Neural progenitor cell (in vitro differentiated cells): ENCODE data around the gene LPCAT2. TPM values are rescaled to one million over a fixed set of nuclear protein-coding genes. Genes with fewer than 3 reads are reported as not detected.
A peak's percentile ranks its signal among the peaks of the same experiment; 100 is the strongest.

ENCODE experiments used
- DNase-seq: peaks from one replicate; pipeline ENCODE4 v3.0.0-alpha.2; 2016; ENCODE audit warnings: low spot score
- H2AFZ ChIP-seq: fragments of 200-600 bp; sonication (generic); replicated peaks from 2 replicates; pipeline ENCODE4 v1.6.1; 2016; ENCODE audit warnings: antibody characterized with exemption
- H3F3A ChIP-seq: fragments of 200-600 bp; sonication (generic); 2 replicates; pipeline ENCODE4 v1.6.1; 2016; ENCODE audit warnings: antibody characterized with exemption, low read depth
- H3K27ac ChIP-seq: fragments of 200-600 bp; sonication (generic); 2 replicates; pipeline ENCODE4 v1.5.1; 2016; ENCODE audit warnings: mild to moderate bottlenecking
- H3K27me3 ChIP-seq: fragments of 200-600 bp; sonication (generic); 2 replicates; pipeline ENCODE4 v1.6.1; 2016; ENCODE audit warnings: mild to moderate bottlenecking, moderate library complexity
- H3K36me3 ChIP-seq: fragments of 200-600 bp; sonication (generic); 2 replicates; pipeline ENCODE4 v1.5.1; 2016
- H3K4me1 ChIP-seq: fragments of 200-600 bp; sonication (generic); 2 replicates; pipeline ENCODE4 v1.6.1; 2016; ENCODE audit warnings: mixed run types
- H3K4me2 ChIP-seq: fragments of 200-600 bp; sonication (generic); 2 replicates; pipeline ENCODE4 v1.6.1; 2016
- H3K4me3 ChIP-seq: fragments of 200-600 bp; sonication (generic); 2 replicates; pipeline ENCODE4 v1.5.1; 2016
- H3K79me2 ChIP-seq: fragments of 200-600 bp; sonication (generic); 2 replicates; pipeline ENCODE4 v1.6.1; 2016; ENCODE audit warnings: low read depth
- H3K9ac ChIP-seq: fragments of 200-600 bp; sonication (generic); 2 replicates; pipeline ENCODE4 v1.6.1; 2016
- H3K9me3 ChIP-seq: fragments of 200-600 bp; sonication (generic); 2 replicates; pipeline ENCODE4 v1.5.1; 2016; ENCODE audit warnings: low read depth
- H4K20me1 ChIP-seq: fragments of 200-600 bp; sonication (generic); 2 replicates; pipeline ENCODE4 v1.6.1; 2016; ENCODE audit warnings: low read depth
- H3K27ac Mint-ChIP-seq: 3 replicates; pipeline ENCODE4 v1.8.0; 2021; ENCODE audit warnings: mixed read lengths
- H3K27me3 Mint-ChIP-seq: 2 replicates; pipeline ENCODE4 v1.8.0; 2022; ENCODE audit warnings: low read depth, mild to moderate bottlenecking, inconsistent platforms, moderate library complexity, mixed read lengths; ENCODE audit not compliant: insufficient read depth
- H3K36me3 Mint-ChIP-seq: 3 replicates; pipeline ENCODE4 v1.8.0; 2021; ENCODE audit warnings: mixed read lengths
- H3K4me1 Mint-ChIP-seq: 3 replicates; pipeline ENCODE4 v1.8.0; 2021; ENCODE audit warnings: mixed read lengths
- H3K4me3 Mint-ChIP-seq: 3 replicates; pipeline ENCODE4 v1.8.0; 2021; ENCODE audit warnings: mild to moderate bottlenecking, moderate library complexity, mixed read lengths
- H3K9me3 Mint-ChIP-seq: 3 replicates; pipeline ENCODE4 v1.8.0; 2020; ENCODE audit warnings: mixed read lengths
- EZH2 ChIP-seq: fragments of 200-600 bp; sonication (generic); IDR thresholded peaks from 2 replicates; pipeline ENCODE4 v1.6.1; 2017; ENCODE audit warnings: antibody characterized with exemption, mild to moderate bottlenecking, moderate library complexity
- EZH2phosphoT487 ChIP-seq: fragments of 200-600 bp; sonication (generic); IDR thresholded peaks from 2 replicates; pipeline ENCODE4 v1.6.1; 2017; ENCODE audit warnings: antibody characterized with exemption
- total RNA-seq: library from RNA; depleted of rRNA; stranded (reverse); fragments of >200 nt; gene quantifications from 2 replicates; pipeline ENCODE4 v1.2.3, GENCODE V29; 2015; ENCODE audit warnings: low replicate concordance
- TF ChIP-seq, protein P1 (sequence below): fragments of 200-600 bp; sonication (generic); IDR thresholded peaks from 2 replicates; pipeline ENCODE4 v1.5.1; 2017; ENCODE audit warnings: antibody characterized with exemption, mild to moderate bottlenecking

Gene LPCAT2
- total RNA-seq, 1 donor from 2014 or later, result 14.2 TPM

DNA sequence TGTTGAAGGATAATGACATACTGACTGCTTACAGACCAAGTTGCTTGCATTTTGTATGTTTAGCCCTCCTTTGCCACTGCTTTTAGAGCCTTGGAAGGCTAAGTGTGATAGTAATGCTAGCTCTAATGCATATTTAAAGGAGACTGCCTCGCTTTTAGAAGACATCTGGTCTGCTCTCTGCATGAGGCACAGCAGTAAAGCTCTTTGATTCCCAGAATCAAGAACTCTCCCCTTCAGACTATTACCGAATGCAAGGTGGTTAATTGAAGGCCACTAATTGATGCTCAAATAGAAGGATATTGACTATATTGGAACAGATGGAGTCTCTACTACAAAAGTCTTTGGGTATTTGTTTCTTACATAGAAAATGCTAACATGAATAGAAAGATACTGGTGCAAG, 76.8 kb downstream of the LPCAT2 start:
- H3K36me3 Mint-ChIP-seq, result peaks cover 2% of the 10 kb centered on the region

DNA sequence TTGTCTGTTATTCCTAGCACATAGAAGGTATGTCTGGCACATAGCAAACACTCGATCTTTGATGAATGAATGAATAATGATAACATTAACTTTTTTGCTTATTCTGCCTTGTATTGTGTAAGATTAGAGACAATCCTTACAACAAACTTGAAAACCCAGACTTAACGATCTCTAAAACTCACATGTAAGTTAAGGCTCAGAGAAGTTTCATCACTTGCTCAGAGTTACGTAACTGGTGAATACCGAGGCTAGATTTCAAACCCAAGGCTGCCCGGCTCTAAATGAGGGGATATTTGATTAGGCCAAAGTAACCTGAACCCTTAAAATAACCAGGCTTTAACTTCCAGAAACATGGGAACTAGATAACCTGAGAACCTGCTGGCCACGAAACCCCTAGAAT, 79.9 kb downstream of the LPCAT2 start:
- Mint-ChIP-seq H3K27ac (no peak overlapping the region), H3K27me3 (no peaks in the 10 kb centered on the region), H3K4me3 (no peak overlapping the region), H3K36me3 (no peaks in the 10 kb centered on the region), H3K9me3 (no peaks in the 10 kb centered on the region), H3K4me1 (peaks cover 7% of the 10 kb centered on the region)
- peaks cover 8% of the 10 kb centered on the region for H3F3A ChIP-seq
- no peak overlapping the region for H3K27ac ChIP-seq
- TF ChIP-seq EZH2 (no peak), EZH2phosphoT487 (no peak)
- TF ChIP-seq, protein P1, sequence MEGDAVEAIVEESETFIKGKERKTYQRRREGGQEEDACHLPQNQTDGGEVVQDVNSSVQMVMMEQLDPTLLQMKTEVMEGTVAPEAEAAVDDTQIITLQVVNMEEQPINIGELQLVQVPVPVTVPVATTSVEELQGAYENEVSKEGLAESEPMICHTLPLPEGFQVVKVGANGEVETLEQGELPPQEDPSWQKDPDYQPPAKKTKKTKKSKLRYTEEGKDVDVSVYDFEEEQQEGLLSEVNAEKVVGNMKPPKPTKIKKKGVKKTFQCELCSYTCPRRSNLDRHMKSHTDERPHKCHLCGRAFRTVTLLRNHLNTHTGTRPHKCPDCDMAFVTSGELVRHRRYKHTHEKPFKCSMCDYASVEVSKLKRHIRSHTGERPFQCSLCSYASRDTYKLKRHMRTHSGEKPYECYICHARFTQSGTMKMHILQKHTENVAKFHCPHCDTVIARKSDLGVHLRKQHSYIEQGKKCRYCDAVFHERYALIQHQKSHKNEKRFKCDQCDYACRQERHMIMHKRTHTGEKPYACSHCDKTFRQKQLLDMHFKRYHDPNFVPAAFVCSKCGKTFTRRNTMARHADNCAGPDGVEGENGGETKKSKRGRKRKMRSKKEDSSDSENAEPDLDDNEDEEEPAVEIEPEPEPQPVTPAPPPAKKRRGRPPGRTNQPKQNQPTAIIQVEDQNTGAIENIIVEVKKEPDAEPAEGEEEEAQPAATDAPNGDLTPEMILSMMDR, result no peak
- H2AFZ ChIP-seq, result peak overlapping the region; percentile 44
- no peaks in the 10 kb centered on the region for H3K36me3 ChIP-seq
- H3K79me2 ChIP-seq, result no peaks in the 10 kb centered on the region
- no peaks in the 10 kb centered on the region for H3K9me3 ChIP-seq
- no peak overlapping the region for H3K4me3 ChIP-seq
- H3K9ac ChIP-seq, result no peak overlapping the region
- no peaks in the 10 kb centered on the region for H4K20me1 ChIP-seq
- no peak for DNase-seq
- H3K4me1 ChIP-seq, result peaks cover 10% of the 10 kb centered on the region
- H3K27me3 ChIP-seq, result no peaks in the 10 kb centered on the region
- H3K4me2 ChIP-seq, result no peak overlapping the region

More for the DNA sequence above, 76.8 kb downstream of the LPCAT2 start:
- H3K4me1 ChIP-seq, result peaks cover 10% of the 10 kb centered on the region
- no peak overlapping the region for H3K4me3 ChIP-seq
- no peak for TF ChIP-seq EZH2
- TF ChIP-seq EZH2phosphoT487, result no peak
- TF ChIP-seq, protein P1, result no peak
- no peaks in the 10 kb centered on the region for H3K27me3 ChIP-seq
- H3K9ac ChIP-seq, result no peak overlapping the region
- DNase-seq, result peak; percentile 16
- no peak overlapping the region for H3K4me3 Mint-ChIP-seq
- H3K4me2 ChIP-seq, result peak overlapping the region; percentile 58
- no peaks in the 10 kb centered on the region for H3K9me3 Mint-ChIP-seq
- no peak overlapping the region for H3K27ac ChIP-seq
- no peak overlapping the region for H3K27ac Mint-ChIP-seq
- H3F3A ChIP-seq, result peaks cover 8% of the 10 kb centered on the region
- H4K20me1 ChIP-seq, result no peaks in the 10 kb centered on the region
- peaks cover 7% of the 10 kb centered on the region for H3K4me1 Mint-ChIP-seq
- no peaks in the 10 kb centered on the region for H3K27me3 Mint-ChIP-seq
- H3K36me3 ChIP-seq, result no peaks in the 10 kb centered on the region
- H3K79me2 ChIP-seq, result no peaks in the 10 kb centered on the region
- no peaks in the 10 kb centered on the region for H3K9me3 ChIP-seq
- H2AFZ ChIP-seq, result no peak overlapping the region

DNA sequence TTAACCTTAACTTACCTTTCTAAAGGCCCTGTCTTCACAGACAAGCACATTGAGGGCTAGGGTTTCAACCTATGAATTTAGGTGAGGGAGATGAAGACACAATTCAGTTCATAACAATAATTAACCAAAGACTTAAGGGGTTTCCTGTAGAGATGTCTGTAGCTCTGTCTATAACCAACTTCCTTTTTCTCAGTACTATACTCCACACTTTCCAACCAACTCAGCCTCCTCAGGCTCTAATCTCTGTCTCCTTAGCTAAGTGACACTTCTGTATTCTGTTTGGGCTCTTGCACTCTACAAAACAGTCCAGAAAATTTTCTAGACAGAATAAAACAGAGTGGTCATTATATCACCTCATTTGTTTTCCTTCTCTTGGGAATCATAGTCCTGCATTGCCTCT, 83.4 kb downstream of the LPCAT2 start:
- no peak for DNase-seq
- Mint-ChIP-seq H3K27ac (no peak overlapping the region), H3K4me3 (no peak overlapping the region), H3K27me3 (no peaks in the 10 kb centered on the region), H3K4me1 (no peaks in the 10 kb centered on the region), H3K9me3 (no peaks in the 10 kb centered on the region), H3K36me3 (no peaks in the 10 kb centered on the region)
- H3K4me2 ChIP-seq, result no peak overlapping the region
- no peaks in the 10 kb centered on the region for H3K79me2 ChIP-seq
- no peaks in the 10 kb centered on the region for H3K36me3 ChIP-seq
- TF ChIP-seq, protein P1, result no peak
- TF ChIP-seq EZH2phosphoT487 (no peak), EZH2 (no peak)
- H3F3A ChIP-seq, result no peaks in the 10 kb centered on the region
- H3K4me3 ChIP-seq, result no peak overlapping the region
- H3K27ac ChIP-seq, result no peak overlapping the region
- no peaks in the 10 kb centered on the region for H4K20me1 ChIP-seq
- no peak overlapping the region for H3K9ac ChIP-seq
- H2AFZ ChIP-seq, result no peak overlapping the region
- peaks cover 12% of the 10 kb centered on the region for H3K4me1 ChIP-seq
- H3K9me3 ChIP-seq, result no peaks in the 10 kb centered on the region
- no peaks in the 10 kb centered on the region for H3K27me3 ChIP-seq
